Central memory CD4-positive, alpha-beta T cell (primary cell): ENCODE results near the gene NR0B1.

Experiments
- DNase-seq: peaks from one replicate; pipeline ENCODE4 v3.0.0; 2022
- total RNA-seq, 3 experiments: gene quantifications; one replicate each; lab custom pipeline; 2026; lab: John Stamatoyannopoulos, UW

NR0B1 gene, protein sequence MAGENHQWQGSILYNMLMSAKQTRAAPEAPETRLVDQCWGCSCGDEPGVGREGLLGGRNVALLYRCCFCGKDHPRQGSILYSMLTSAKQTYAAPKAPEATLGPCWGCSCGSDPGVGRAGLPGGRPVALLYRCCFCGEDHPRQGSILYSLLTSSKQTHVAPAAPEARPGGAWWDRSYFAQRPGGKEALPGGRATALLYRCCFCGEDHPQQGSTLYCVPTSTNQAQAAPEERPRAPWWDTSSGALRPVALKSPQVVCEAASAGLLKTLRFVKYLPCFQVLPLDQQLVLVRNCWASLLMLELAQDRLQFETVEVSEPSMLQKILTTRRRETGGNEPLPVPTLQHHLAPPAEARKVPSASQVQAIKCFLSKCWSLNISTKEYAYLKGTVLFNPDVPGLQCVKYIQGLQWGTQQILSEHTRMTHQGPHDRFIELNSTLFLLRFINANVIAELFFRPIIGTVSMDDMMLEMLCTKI
- 0 to 0.04 (median 0) reads per million in 3 experiments for total RNA-seq

DNA sequence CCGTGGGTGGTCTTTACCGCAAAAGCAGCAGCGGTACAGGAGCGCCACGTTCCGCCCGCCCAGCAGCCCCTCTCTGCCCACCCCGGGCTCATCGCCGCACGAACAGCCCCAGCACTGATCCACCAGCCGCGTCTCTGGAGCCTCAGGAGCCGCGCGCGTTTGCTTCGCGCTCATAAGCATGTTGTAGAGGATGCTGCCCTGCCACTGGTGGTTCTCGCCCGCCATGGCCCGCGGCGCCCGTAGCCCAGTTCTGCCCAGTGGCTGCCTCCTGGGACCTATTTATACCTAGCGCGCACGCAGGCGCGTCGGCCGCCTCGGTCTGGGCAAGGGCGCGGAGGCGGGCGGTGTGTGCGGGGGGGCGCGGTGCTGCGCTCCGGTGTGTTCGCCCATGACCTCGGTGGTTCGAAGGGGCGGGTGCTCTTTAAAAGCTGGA is at the start of gene NR0B1:
TSS of gene NR0B1 (minus strand) at position 252 of the 433 bp plus-strand sequence. CDS start at position 225, 27 bp downstream.
- DNase-seq, result no peak

DNA sequence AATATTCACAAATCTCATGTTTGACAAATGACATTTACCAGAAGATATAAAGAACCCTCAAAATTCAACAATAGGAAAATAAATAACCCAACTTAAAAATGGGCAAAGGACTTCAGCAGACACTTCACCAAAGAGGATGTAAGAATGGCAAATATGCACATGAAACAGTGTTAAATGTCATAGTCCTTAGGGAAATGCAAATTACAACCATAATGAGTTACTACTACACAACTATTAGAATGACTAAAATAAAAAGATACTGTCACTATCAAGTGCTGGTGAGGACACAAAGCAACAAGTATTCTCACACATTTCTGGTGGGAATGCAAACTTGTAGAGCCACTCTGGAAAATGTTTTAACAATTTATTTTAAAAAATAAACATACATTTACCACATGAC is 40.8 kb upstream of the NR0B1 start:
- DNase-seq, result no peak

DNA sequence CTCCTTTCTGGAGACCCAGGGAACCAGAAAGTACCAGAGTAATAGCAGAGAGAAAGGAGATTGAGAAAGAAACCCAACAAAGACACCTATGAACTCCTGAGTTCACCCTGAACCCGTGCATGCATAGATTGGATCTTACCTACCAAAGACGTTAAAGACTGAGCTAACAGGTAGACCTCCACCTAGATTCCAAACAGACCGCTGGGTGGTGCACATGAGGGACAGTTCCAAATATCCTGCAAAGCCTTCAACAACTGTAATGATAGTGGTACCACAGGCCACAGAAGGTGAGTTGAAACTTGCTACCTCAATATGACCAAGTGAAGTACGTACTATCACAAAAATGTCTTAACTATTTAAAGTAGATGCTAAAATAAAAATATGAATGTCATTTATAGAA is 34.0 kb upstream of the NR0B1 start:
- no peak for DNase-seq

DNA sequence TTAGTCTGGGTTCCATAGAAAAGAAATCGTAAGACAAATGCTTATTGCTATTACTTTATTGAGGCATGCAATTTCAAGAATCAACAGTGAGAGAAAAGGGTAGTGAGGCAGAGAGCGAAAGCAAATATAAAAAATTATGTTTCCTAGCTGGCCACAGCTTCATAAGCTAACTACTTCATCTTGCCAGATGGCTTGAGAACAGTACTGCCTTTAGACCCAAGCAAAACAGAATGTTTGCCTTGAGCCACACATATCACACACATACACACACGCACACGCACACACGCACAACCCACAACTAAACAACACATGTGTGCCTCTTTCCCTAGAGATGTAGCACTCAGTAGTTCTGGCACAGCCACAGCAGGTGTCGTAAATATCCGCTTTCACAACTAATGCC is 31.6 kb upstream of the NR0B1 start:
- no peak for DNase-seq

DNA sequence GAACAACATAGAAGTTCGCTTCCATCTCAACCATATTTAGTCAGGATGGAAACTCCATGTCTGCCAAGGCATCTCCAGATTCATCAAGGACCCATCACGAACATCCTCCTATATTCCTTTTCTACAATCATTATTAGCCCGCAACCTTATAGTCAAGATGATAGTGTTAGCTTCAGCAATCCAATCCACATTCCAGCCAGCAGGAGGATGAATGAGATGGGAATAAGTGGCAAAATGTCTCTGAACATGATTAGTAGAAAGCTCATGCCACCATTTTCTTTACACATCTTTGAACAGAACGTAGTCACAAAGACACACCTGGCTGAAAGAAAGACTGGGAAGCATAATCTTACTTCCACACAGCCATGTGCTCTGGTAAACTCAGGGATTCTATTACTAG is 18.6 kb upstream of the NR0B1 start:
- DNase-seq, result no peak

DNA sequence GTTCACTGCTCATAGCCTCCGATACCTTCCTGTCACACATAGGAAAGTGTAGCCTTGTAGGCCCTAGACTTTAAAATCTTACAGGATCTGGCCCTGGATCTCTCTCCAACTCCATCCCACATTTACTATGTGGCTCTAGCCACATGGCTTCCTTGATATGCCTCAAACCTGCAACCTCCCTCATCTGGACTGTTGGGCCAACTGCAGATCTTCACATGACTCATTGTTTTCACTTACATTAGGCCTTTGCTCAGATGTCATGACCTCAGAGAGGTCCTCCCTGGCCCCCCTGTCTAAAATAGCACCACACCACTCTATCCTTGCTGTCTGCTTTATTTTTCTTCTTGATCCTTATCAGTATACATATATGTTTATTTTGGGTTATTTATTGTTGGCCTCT is 8.1 kb upstream of the NR0B1 start:
- DNase-seq, result no peak

DNA sequence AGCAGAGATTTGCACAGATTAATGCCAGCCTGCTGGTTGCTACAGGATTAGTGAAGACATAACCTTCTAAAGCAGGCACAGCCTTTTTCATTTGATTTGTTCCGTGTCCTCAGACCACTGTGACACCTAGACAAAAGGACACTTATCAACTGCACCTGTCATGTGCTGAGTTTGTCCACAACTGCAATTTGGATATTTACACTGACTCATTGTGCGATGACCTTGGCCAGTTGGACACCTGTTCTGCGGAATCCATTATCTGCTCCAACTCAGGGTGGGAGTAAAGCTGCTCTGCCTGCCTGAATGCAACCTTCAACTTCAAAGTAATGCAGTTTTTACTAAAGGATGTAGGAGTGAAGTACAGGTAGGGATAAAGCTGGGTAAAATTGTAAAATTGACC is 4.1 kb upstream of the NR0B1 start:
- no peak for DNase-seq

DNA sequence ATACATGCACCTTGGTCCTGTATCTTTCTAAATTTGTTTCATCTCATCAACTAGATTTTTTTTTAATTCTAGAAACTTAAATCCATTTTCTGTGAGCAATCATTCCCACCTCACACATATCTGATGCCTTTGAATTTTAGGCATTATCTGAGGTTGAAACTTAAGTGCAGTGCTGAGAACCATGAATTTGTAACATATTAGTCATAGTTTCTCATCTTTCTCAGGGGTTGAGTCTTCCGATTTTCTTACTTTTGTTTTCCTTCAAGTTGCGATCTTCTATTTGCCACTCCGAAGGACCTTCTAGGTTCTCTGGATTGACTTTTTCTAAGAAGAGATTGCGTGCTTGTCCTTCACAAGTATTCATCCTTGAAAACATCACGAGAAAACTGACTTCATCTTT is 3.7 kb upstream of the NR0B1 start:
- DNase-seq, result no peak

DNA sequence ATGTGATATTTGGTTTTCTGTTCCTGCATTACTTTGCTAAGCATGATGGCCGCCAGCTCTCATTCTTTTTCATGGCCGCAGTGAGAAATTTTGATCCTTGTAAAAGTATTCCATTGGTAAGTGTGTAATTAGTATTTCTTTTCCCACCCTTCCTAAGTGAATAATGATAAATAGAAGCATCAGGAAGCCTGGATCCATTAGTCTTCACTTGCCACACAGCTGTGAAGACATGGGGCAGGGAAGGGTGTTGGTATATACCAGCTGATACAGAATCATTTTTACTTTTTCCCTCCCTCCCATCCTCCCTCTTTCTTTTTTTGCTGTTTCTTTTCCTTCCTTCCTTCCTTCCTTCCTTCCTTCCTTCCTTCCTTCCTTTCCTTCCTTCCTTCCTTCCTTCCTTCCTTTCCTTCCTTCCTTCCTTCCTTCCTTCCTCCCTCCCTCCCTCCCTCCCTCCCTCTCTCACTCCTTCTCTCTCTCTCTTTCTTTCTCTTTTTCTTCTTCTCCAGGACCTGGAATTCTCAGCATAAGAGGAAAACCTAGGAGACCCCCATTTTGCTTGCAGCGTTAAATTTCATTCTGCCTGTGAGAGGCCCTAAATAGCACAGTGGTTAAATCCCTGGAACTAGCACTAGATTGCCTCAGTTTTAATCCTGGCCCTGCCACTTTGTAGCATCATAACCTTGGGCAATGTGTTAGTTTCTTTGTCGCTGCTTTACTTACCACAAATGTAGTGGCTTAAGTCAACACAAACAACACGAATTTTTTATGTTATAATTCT is 1.4 kb upstream of the NR0B1 start:
- no peak for DNase-seq

DNA sequence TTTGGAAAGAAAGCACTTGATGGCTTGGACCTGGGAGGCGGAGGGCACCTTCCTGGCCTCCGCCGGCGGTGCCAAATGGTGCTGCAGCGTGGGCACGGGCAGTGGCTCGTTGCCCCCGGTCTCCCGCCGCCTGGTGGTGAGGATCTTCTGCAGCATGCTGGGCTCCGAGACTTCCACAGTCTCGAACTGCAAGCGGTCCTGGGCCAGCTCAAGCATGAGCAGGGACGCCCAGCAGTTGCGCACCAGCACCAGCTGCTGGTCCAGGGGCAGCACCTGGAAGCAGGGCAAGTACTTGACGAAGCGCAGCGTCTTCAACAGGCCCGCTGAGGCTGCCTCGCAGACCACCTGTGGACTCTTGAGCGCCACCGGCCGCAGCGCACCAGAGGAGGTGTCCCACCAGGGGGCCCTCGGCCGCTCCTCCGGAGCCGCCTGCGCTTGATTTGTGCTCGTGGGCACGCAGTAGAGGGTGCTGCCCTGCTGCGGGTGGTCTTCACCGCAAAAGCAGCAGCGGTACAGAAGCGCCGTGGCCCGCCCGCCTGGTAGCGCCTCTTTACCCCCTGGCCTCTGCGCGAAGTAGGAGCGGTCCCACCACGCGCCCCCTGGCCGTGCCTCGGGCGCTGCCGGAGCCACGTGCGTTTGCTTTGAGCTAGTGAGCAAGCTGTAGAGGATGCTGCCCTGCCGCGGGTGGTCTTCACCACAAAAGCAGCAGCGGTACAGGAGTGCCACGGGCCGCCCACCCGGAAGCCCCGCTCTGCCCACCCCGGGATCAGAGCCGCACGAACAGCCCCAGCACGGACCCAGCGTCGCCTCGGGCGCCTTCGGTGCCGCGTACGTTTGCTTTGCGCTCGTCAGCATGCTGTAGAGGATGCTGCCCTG is 689 bp downstream of the NR0B1 start:
- no peak for DNase-seq

DNA sequence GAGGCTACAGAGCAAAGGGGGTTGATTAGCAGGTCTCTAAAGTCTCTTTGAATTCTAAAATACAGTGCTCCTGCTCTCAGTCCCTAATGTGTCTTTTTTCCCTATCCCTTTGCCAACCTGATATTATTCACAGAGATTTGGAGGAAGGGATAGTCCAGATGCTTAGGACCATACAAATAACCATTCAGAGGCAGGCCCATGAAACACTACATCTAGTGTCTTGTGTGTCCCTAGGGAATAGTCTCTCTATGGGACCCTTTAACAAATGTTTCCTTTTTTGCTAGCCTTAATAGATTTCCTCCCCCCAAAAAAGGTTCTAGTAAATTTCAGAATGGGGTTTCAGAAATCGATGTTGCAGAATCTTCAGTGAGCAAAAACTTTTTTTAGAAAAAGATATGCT is 1.7 kb downstream of the NR0B1 start:
- no peak for DNase-seq

DNA sequence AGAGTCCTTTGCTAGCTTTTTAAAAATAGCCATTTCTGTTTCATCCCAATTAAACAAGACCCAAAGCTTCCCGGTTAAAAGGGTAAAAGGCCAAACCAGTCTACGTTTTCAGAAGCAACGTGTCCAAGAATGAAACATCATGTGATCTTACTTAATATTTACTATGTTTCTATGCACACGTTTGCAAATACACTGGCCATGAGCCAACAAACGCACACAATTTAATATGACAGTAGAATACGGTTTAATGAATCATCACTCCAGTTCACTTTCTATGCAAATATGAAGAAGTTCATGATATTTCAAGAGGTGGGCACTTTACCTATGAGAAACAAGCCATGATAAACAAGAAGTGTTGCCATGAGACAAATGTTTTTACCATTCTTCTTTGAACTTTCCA is 4.3 kb downstream of the NR0B1 start:
- DNase-seq, result no peak

DNA sequence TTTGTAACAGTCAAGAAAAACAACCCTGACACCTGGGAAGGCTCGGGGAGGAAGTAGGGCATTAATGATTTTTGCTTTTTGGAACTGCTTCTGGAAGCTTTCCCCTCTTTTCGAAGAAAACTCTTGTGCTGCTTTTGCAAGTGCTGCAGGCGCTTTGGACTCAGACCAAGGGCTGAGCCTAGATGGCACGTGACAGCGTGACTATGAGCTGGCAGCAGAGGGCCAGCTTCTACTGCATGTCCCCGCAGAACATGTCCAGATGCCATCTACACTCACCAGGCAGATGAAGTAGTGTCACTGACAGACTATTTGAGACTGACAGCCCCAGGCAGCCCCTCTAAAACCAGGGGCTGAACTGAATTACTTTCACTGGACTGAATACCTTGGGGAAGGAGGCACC is 6.2 kb downstream of the NR0B1 start:
- no peak for DNase-seq

DNA sequence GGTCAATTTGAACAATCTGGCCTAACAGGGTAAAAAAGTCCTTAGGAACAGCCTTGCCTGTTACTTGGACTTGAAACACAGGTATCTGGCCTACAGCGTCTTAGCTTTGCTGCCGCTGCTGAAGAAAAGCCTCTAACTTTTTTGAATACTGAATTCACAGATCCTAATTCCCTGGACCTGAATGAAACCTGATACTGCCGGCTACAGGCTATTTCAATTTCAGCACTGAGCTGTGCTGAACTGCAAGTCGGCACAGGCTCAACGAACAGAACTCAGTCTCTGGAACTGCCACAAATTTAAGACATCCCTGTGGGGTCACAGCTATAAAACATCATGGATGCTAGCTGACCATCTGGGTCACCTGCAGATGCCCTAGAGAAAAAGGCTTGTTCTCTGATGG is 7.2 kb downstream of the NR0B1 start:
- DNase-seq, result no peak

DNA sequence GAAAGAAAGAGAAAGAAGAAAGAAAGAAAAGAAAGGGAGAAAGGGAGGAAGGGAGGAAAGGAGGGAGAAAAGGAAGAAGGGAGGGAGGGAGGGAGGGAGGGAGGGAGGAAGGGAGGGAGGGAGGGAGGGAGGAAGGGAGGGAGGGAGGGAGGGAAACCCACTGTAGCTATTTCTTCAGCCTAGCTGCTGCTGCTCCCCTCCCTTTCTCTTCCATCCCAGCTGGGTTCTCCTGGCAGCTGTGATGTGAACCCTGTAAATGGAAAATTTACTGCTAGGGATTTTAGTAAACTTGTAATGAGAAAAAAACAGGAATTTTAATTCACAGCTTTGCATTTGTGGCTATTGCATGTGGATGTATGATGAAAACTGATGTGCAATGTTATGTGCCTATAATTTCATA is 8.0 kb downstream of the NR0B1 start:
- no peak for DNase-seq

DNA sequence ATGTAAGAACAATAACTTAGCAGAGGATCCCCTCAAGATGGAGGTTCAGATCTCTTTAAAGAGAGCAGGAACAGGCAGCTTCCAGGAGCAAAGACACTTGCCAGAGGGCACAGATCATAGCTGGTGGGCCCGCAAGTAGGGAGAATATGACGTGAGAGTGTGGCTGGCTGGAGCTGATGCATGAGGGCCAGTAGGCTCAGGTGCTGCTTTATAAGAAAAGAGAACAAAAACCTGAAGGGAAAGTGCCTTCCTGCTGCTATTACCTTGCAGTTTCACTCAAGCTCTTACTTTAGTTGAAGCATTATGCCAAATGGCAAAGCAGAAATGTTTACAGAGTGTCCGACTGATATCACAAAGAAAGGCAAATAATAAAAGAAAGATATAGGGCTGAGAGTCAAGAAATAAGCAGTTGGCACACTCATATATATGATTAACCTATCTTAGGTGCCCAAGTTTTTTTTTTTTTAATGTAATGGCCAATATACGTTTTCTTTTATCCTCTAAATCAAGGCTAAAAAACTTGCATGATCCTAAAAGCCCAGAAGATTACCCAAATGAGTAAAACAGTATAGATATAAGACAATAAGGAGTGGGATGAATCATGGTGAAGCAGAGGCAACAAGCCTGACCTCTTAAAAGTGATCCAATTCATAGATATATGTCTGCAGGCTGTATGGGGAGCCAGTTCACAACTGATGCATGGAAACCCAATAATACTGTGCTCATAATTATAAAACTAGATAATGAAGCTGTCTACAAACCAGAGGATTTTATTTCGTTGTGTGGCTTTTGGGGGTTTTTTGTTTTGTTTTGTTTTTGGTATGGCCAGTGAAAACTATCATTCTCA is 12.6 kb downstream of the NR0B1 start:
- no peak for DNase-seq

DNA sequence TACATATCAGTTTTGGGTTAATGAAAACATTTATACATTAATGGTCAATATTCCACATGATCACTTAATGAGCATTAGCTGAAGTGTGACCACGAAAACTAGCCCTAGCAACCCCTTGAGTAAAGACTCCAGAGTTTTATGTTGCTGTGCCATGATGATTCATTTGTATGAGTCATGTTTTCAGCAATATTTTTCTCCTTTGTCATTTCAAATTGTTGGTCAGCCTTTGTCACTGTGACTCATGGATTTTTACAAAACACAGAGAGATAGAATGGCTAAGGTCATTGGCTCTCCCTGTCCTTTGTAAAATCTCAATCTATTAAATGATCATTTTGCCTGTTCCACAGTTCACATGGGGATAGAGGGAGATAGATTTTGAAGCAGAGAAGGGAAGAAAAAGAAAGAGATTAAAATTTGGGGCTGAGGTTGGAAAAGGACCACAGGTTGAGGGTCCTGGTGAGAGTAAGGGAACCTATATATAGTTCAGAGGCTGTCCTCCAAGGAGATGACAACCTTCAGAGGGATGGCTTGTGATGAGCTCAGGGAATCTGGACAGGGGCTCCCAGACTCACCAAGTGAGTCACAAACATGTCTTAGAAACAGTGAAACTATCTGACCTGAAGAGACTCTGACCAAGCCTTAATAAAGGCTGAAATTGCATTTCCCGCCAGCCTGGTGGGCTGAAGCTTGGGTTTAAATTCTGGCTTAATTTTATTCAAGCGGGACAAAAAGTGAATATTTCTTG is 25.6 kb downstream of the NR0B1 start:
- no peak for DNase-seq

DNA sequence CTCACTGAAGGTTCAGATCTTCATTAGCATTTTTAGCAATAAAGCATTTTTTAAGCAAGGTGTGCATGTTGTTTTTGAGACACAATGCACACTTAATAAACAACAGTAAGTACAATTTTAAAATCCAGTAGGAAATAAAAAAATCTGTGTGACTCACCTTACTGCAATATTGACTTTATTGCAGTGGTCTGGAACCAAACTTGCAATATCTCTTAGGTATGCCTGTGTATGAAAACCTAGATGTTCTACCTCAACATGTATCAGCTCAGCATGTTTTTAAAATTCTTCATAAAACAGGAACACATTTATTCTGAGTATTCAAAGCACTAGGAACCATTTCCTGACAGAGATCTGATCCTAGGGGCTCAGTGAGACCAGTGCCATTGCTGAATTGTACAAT is 26.7 kb downstream of the NR0B1 start:
- no peak for DNase-seq

DNA sequence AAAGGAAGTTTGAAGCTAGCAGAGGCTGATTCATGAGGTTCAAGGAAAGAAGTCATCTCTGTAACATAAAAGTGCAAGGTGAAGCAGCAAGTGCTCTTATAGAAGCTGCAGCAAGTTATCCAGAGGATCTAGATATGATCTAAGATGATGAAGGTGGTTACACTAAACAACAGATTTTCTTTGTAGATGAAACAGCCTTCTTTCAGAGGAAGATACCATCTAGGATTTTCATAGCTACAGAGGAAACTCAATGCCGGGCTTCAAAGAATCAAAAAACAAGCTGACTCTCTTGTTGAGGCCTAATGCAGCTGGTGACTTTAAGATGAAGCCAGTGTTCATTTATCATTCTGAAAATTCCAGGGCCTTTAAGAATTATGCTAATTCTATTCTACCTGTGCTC is 28.8 kb downstream of the NR0B1 start:
- DNase-seq, result peak; percentile 1

DNA sequence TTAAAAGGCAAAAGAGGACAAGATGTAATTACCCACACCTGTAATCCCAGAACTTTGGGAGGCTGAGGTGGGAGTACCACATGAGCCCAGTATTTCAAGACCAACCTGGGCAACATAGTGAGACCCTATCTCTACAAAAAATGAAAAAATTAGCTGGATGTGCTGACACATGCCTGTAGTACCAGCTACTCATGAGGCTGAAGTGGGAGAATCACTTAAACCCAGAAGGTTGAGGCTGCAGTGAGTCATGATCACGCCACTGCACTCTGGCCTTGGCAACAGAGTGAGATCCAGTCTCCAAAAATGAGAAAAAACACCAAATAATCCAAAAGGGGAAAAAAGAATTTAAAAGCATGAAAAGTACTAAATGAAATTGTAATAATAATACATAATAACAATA is 30.8 kb downstream of the NR0B1 start:
- DNase-seq, result no peak

DNA sequence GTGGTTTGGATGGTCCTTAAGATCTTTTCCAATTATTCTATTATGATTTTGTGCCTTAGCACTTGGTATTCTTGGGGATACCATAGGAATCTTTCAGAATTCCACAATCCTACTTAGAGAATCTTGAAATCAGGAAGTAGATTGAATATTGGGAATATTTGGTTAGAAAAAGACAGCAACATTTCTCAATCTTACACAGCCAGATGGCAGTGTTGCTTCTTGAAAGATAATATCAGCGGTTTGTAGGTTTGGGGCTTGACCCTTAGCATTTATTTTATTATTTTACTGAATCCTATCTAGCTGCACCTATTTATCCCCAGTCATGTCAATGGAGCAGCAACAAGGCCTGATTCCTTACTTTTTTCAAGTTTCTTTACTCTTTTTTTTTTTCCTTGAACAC is 33.7 kb downstream of the NR0B1 start:
- no peak for DNase-seq
